Sigmoid colon (tissue), 7 donors: ENCODE data around the gene GATB. TPM values are rescaled to one million over a fixed set of nuclear protein-coding genes. Genes with fewer than 3 reads are reported as not detected.

Experiments
- DNase-seq: peaks from one replicate; pipeline ENCODE4 v3.0.0-alpha.2; 2019
- H3K27ac ChIP-seq, 4 donors: fragments of 200-600 bp; sonication (generic); one replicate each; pipeline ENCODE4 v1.5.1; 2016 to 2019; ENCODE audit warnings: mild to moderate bottlenecking in 1 of 4
- H3K27me3 ChIP-seq, 3 donors: fragments of 200-600 bp; sonication (generic); one replicate each; pipeline ENCODE4 v1.5.1; 2019; ENCODE audit warnings: mild to moderate bottlenecking in 1 of 3
- H3K36me3 ChIP-seq, 4 donors: fragments of 200-600 bp; sonication (generic); one replicate each; pipeline ENCODE4 v1.5.1; 2016 to 2019
- H3K4me1 ChIP-seq, 4 donors: fragments of 200-600 bp; sonication (generic); one replicate each; pipeline ENCODE4 v1.5.1; 2017 to 2019
- H3K4me3 ChIP-seq, 4 donors: fragments of 200-600 bp; sonication (generic); one replicate each; pipeline ENCODE4 v1.5.1; 2017 to 2019; ENCODE audit warnings: mild to moderate bottlenecking in 2 of 4, moderate library complexity in 1 of 4
- H3K9me3 ChIP-seq, 4 donors: fragments of 200-600 bp in 3 of 4; sonication (generic) in 3 of 4; one replicate each; pipeline versions ENCODE4 v1.5.1 to v1.6.1; 2013 to 2019
- CTCF ChIP-seq, 4 experiments: fragments of 450-650 bp in 3 of 4; fragments of 200-600 bp in 1 of 4; IDR thresholded peaks; one replicate each; pipeline ENCODE4 v1.5.1; 2016 to 2019; ENCODE audit warnings: antibody characterized with exemption in 4 of 4, mild to moderate bottlenecking in 3 of 4, moderate library complexity in 2 of 4
- EP300 ChIP-seq, 4 donors: sonication (generic); formaldehyde crosslinking; IDR thresholded peaks; one replicate each; pipeline ENCODE4 v1.6.1; 2017; ENCODE audit warnings: antibody characterized with exemption in 4 of 4
- POLR2A ChIP-seq, 2 donors: fragments of 450-650 bp; IDR thresholded peaks; one replicate each; pipeline ENCODE4 v1.6.1; 2016; ENCODE audit warnings: antibody characterized with exemption in 2 of 2, mild to moderate bottlenecking in 2 of 2, moderate library complexity in 2 of 2
- POLR2AphosphoS5 ChIP-seq, 4 donors: sonication (generic); formaldehyde crosslinking; IDR thresholded peaks; one replicate each; pipeline ENCODE4 v1.6.1; 2017; ENCODE audit warnings: antibody characterized with exemption in 4 of 4
- WGBS, 2 donors: extraction: QIAGEN DNeasy Blood & Tissue Kit; methylation state at CpG; one replicate each; pipeline ENCODE4 v1.1.7; 2013; 5-methylcytosine and 5-hydroxymethylcytosine counted together
- intact Hi-C: fragments of 100-400 bp; cut with DNase I; formaldehyde crosslinking; loops from one replicate; pipeline ENCODE4 v1.15.1; 2023
- polyA plus RNA-seq, 3 donors: library from polyadenylated mRNA; stranded (reverse); fragments of 200-250 nt; gene quantifications; one replicate each; pipeline ENCODE4 v1.2.3, GENCODE V29; 2013
- total RNA-seq, 4 donors: library from RNA; depleted of rRNA; stranded (reverse); fragments of >200 nt; gene quantifications; one replicate each; pipeline ENCODE4 v1.1.0, GENCODE V29; 2016
- donor health status: healthy with polysubstance abuse.
- donor health status: Bipolar disorder and iron deficiency.
- donor health status: healthy.

GATB gene
- total and polyA plus RNA-seq, 7 donors: 11.1 to 22.1 (median 15.1) TPM

- TF ChIP-seq POLR2AphosphoS5 (IDR thresholded peaks at IDR 0.05) (no peak), EP300 (IDR thresholded peaks at IDR 0.05) (no peak), POLR2A (IDR thresholded peaks at IDR 0.05) (no peak), CTCF (IDR thresholded peaks at IDR 0.05) (no peak)
- 92 to 94% methylated on average over 2 of the region's 2 CpGs for WGBS, 2 donors
- Histone ChIP-seq H3K27me3 (no peaks in the 10 kb centered on the region), H3K9me3 (no peaks in the 10 kb centered on the region), H3K4me1 (peaks cover 0 to 17% (median 13%) of the 10 kb centered on the region in 4 donors), H3K27ac (no peak overlapping the region), H3K4me3 (no peak overlapping the region), H3K36me3 (no peaks in the 10 kb centered on the region)
- no peak for DNase-seq
- intact Hi-C loops: no loop called here
These were observed 96.5 kb downstream of the GATB start for GRCh38 chr4:151664289-151664688.

GRCh38 chr4:151663109-151663508 is 97.7 kb downstream of the GATB start:
- no peaks in the 10 kb centered on the region for H3K9me3 ChIP-seq
- H3K4me1 ChIP-seq: peaks cover 0 to 27% (median 22%) of the 10 kb centered on the region in 4 donors
- 95 to 96% methylated on average over 7 of the region's 7 CpGs for WGBS, 2 donors
- intact Hi-C loops: no loop called here
- no peaks in the 10 kb centered on the region for H3K36me3 ChIP-seq
- no peak overlapping the region for H3K4me3 ChIP-seq
- no peak overlapping the region for H3K27ac ChIP-seq
- TF ChIP-seq POLR2A (IDR thresholded peaks at IDR 0.05): no peak
- TF ChIP-seq EP300 (IDR thresholded peaks at IDR 0.05): no peak
- no peak for TF ChIP-seq CTCF (IDR thresholded peaks at IDR 0.05)
- TF ChIP-seq POLR2AphosphoS5 (IDR thresholded peaks at IDR 0.05): no peak
- DNase-seq: no peak
- no peaks in the 10 kb centered on the region for H3K27me3 ChIP-seq

- no peak for DNase-seq
- intact Hi-C loops: no loop called here
- TF ChIP-seq POLR2AphosphoS5 (IDR thresholded peaks at IDR 0.05) (no peak), CTCF (IDR thresholded peaks at IDR 0.05) (no peak), EP300 (IDR thresholded peaks at IDR 0.05) (no peak), POLR2A (IDR thresholded peaks at IDR 0.05) (no peak)
- Histone ChIP-seq H3K4me3 (no peak overlapping the region), H3K4me1 (peaks cover 0 to 27% (median 22%) of the 10 kb centered on the region in 4 donors), H3K27ac (no peak overlapping the region), H3K27me3 (no peaks in the 10 kb centered on the region), H3K9me3 (no peaks in the 10 kb centered on the region), H3K36me3 (no peaks in the 10 kb centered on the region)
- WGBS, 2 donors: 89 to 95% methylated on average over 7 of the region's 7 CpGs
These were observed 98.9 kb downstream of the GATB start for GRCh38 chr4:151661873-151662272.

GRCh38 chr4:151660676-151661075 is 100.1 kb downstream of the GATB start:
- H3K27ac ChIP-seq: peak overlapping the region in 2 of 4 donors; percentile 79 to 88
- no peaks in the 10 kb centered on the region for H3K36me3 ChIP-seq
- H3K9me3 ChIP-seq: no peaks in the 10 kb centered on the region
- intact Hi-C loops: no loop called here
- TF ChIP-seq CTCF (IDR thresholded peaks at IDR 0.05) (no peak), POLR2A (IDR thresholded peaks at IDR 0.05) (no peak), POLR2AphosphoS5 (IDR thresholded peaks at IDR 0.05) (no peak), EP300 (IDR thresholded peaks at IDR 0.05) (no peak)
- peaks cover 0 to 27% (median 22%) of the 10 kb centered on the region in 4 donors for H3K4me1 ChIP-seq
- DNase-seq: no peak
- no peak overlapping the region for H3K4me3 ChIP-seq
- no peaks in the 10 kb centered on the region for H3K27me3 ChIP-seq
